SK-N-SH treated with all-trans-retinoic acid at 6 μM for 48 hours (cell line): ENCODE results near the gene HYAL3.

ENCODE experiments used
- ARNTL ChIP-seq: fragments of 450-650 bp; formaldehyde crosslinking; IDR thresholded peaks from 2 replicates; pipeline ENCODE4 v1.5.0; 2020; ENCODE audit warnings: low read depth, mild to moderate bottlenecking, moderate library complexity, borderline replicate concordance
- BACH2 ChIP-seq: fragments of 250-450 bp; sonication (Bioruptor Pico); IDR thresholded peaks from 2 replicates; pipeline ENCODE4 v1.9.0; 2021; ENCODE audit warnings: mild to moderate bottlenecking, borderline replicate concordance
- CREB5 ChIP-seq: fragments of 250-450 bp; sonication (Bioruptor Pico); IDR thresholded peaks from 2 replicates; pipeline ENCODE4 v1.5.1; 2020; ENCODE audit warnings: low read depth, mild to moderate bottlenecking, moderate library complexity
- CSDC2 ChIP-seq: fragments of 250-450 bp; sonication (Bioruptor Pico); IDR thresholded peaks from 2 replicates; pipeline ENCODE4 v1.5.0; 2020; ENCODE audit warnings: mild to moderate bottlenecking, moderate library complexity
- CSRNP3 ChIP-seq: fragments of 250-450 bp; sonication (Bioruptor Pico); IDR thresholded peaks from 2 replicates; pipeline ENCODE4 v1.5.1; 2021; ENCODE audit warnings: mild to moderate bottlenecking, moderate library complexity
- ESRRG ChIP-seq: fragments of 250-450 bp; sonication (Bioruptor Pico); IDR thresholded peaks from 2 replicates; pipeline ENCODE4 v1.6.1; 2021; ENCODE audit warnings: mild to moderate bottlenecking
- GLIS3 ChIP-seq: fragments of 250-450 bp; sonication (Bioruptor Pico); IDR thresholded peaks from 2 replicates; pipeline ENCODE4 v1.5.0; 2020; ENCODE audit warnings: mild to moderate bottlenecking, moderate library complexity
- PATZ1 ChIP-seq: fragments of 250-450 bp; sonication (Bioruptor Pico); IDR thresholded peaks from 2 replicates; pipeline ENCODE4 v1.8.0; 2020; ENCODE audit warnings: mild to moderate bottlenecking, moderate library complexity, borderline replicate concordance
- RARB ChIP-seq: fragments of 250-450 bp; sonication (Bioruptor Pico); IDR thresholded peaks from 2 replicates; pipeline ENCODE4 v1.8.0; 2021; ENCODE audit warnings: mild to moderate bottlenecking, moderate library complexity
- SNAI2 ChIP-seq: fragments of 250-450 bp; sonication (Bioruptor Pico); IDR thresholded peaks from 2 replicates; pipeline ENCODE4 v1.5.0; 2020; ENCODE audit warnings: mild to moderate bottlenecking, moderate library complexity
- TCF4 ChIP-seq: fragments of 250-450 bp; sonication (Bioruptor Pico); IDR thresholded peaks from 2 replicates; pipeline ENCODE4 v1.8.0; 2021; ENCODE audit warnings: mild to moderate bottlenecking, moderate library complexity, borderline replicate concordance
- ZC3H10 ChIP-seq: fragments of 250-450 bp; sonication (Bioruptor Pico); IDR thresholded peaks from 2 replicates; pipeline ENCODE4 v1.5.1; 2021; ENCODE audit warnings: mild to moderate bottlenecking, moderate library complexity
- ZFP3 ChIP-seq: fragments of 250-450 bp; sonication (Bioruptor Pico); IDR thresholded peaks from 2 replicates; pipeline ENCODE4 v1.5.0; 2020; ENCODE audit warnings: mild to moderate bottlenecking, moderate library complexity
- ZNF8 ChIP-seq: fragments of 450-650 bp; formaldehyde crosslinking; IDR thresholded peaks from 2 replicates; pipeline ENCODE4 v1.5.0; 2020; ENCODE audit warnings: mild to moderate bottlenecking, moderate library complexity

- TF ChIP-seq BACH2 (CRISPR knock-in tag) (no peak), RARB (CRISPR knock-in tag) (no peak), CSDC2 (CRISPR knock-in tag) (no peak), TCF4 (CRISPR knock-in tag) (no peak), ESRRG (no peak), CSRNP3 (CRISPR knock-in tag) (no peak), PATZ1 (CRISPR knock-in tag) (no peak), SNAI2 (CRISPR knock-in tag) (no peak), ZC3H10 (CRISPR knock-in tag) (no peak), CREB5 (CRISPR knock-in tag) (no peak), ZNF8 (CRISPR knock-in tag) (no peak), GLIS3 (no peak), ARNTL (no peak), ZFP3 (CRISPR knock-in tag) (no peak)
These were observed 45.8 kb upstream of the HYAL3 start for GRCh38 chr3:50345008-50345407.
